GM12865 (cell line): ENCODE data around the gene CHRNA9.
A peak's percentile ranks its signal among the peaks of the same experiment; 100 is the strongest.

Source experiments
- DNase-seq: peaks from one replicate; pipeline ENCODE4 v3.0.0; 2010; ENCODE audit warnings: low read depth
- H3K4me3 ChIP-seq: 2 replicates; pipeline ENCODE4 v1.5.1; 2011; ENCODE audit warnings: mild to moderate bottlenecking, low read depth, low read length, control low read depth
- TF ChIP-seq, protein P1 (sequence below): IDR thresholded peaks from 2 replicates; pipeline ENCODE4 v1.5.1; 2011; ENCODE audit warnings: low read length, control low read depth, low read depth, inconsistent platforms; ENCODE audit not compliant: insufficient read depth; ENCODE audit errors: missing control alignments

CHRNA9 gene

GRCh38 chr4:40295572-40295971 is 39.6 kb upstream of the CHRNA9 start:
- TF ChIP-seq, protein P1, sequence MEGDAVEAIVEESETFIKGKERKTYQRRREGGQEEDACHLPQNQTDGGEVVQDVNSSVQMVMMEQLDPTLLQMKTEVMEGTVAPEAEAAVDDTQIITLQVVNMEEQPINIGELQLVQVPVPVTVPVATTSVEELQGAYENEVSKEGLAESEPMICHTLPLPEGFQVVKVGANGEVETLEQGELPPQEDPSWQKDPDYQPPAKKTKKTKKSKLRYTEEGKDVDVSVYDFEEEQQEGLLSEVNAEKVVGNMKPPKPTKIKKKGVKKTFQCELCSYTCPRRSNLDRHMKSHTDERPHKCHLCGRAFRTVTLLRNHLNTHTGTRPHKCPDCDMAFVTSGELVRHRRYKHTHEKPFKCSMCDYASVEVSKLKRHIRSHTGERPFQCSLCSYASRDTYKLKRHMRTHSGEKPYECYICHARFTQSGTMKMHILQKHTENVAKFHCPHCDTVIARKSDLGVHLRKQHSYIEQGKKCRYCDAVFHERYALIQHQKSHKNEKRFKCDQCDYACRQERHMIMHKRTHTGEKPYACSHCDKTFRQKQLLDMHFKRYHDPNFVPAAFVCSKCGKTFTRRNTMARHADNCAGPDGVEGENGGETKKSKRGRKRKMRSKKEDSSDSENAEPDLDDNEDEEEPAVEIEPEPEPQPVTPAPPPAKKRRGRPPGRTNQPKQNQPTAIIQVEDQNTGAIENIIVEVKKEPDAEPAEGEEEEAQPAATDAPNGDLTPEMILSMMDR: no peak
- no peak overlapping the region for H3K4me3 ChIP-seq
- no peak for DNase-seq

GRCh38 chr4:40299126-40299525 is 36.0 kb upstream of the CHRNA9 start:
- TF ChIP-seq, protein P1: no peak
- no peak overlapping the region for H3K4me3 ChIP-seq
- DNase-seq: no peak

DNA sequence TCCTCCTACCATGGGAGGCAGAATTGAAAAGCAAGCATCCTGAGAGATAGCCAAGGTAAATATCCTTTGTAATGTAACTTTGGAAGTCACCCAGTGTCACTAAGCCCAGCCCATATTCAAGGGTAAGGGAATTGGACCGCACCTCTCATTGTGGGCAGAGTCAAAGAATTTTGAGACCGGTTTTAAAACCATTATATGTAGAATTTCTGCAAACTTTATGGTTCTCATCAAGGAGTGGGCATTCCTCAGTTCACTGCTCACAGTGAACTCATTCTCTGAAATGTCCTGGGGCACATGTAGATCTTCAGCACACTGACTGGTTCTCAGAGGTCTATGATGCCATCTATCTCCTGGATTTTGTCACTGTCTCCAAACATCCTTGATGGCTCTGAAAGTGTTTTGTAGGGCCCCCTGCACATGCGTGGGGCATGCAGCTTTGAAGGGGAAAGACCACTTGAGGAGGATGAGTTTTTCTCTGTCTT is 35.3 kb upstream of the CHRNA9 start:
- no peak overlapping the region for H3K4me3 ChIP-seq
- DNase-seq: no peak
- TF ChIP-seq, protein P1: no peak

GRCh38 chr4:40300371-40301162 is 34.6 kb upstream of the CHRNA9 start:
- no peak overlapping the region for H3K4me3 ChIP-seq
- TF ChIP-seq, protein P1: no peak
- peak; percentile 51 for DNase-seq

GRCh38 chr4:40301603-40302002 is 33.5 kb upstream of the CHRNA9 start:
- DNase-seq: peak; percentile 93
- H3K4me3 ChIP-seq: peak overlapping the region; percentile 40
- TF ChIP-seq, protein P1: no peak

DNA sequence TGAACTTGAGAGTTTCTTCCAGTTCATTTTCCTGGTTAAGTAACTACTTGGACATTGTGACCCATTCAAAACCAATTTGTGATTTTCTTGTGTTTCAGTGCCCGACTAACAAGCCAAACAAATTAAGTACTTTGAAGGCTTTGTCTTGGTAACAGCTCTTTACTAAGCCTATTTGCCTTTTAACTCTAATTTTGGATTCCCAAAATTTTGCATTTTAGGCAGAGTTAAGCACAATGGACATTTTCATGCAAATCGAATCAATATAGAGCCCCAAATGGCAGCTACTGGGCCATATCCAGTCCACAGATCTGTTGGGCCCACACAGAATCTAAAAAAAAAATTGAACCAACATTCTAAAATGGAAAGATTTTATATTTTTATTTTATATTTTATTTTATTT is 31.4 kb upstream of the CHRNA9 start:
- TF ChIP-seq, protein P1: no peak
- H3K4me3 ChIP-seq: no peak overlapping the region
- no peak for DNase-seq
